Karpas-422 (cell line): ENCODE results near the gene DCDC2C. TPM values are rescaled to one million over a fixed set of nuclear protein-coding genes. Genes with fewer than 3 reads are reported as not detected.
A peak's percentile ranks its signal among the peaks of the same experiment; 100 is the strongest.

Source experiments
- DNase-seq: peaks from one replicate; pipeline ENCODE4 v3.0.0-alpha.2; 2015
- H2AFZ ChIP-seq: fragments of 200-600 bp; sonication (generic); 2 replicates; pipeline ENCODE4 v1.6.1; 2014; ENCODE audit warnings: antibody characterized with exemption, low read length, mixed read lengths
- H3K27ac ChIP-seq: fragments of 200-600 bp; sonication (generic); 2 replicates; pipeline ENCODE4 v1.5.1; 2014; ENCODE audit warnings: mild to moderate bottlenecking, low read length, moderate library complexity
- H3K27me3 ChIP-seq: fragments of 200-600 bp; sonication (generic); 2 replicates; pipeline ENCODE4 v1.6.1; 2014; ENCODE audit warnings: low read length, mixed read lengths
- H3K36me3 ChIP-seq: fragments of 200-600 bp; sonication (generic); 2 replicates; pipeline ENCODE4 v1.6.1; 2014; ENCODE audit warnings: low read length, mixed read lengths; ENCODE audit not compliant: insufficient read depth
- H3K4me1 ChIP-seq: fragments of 200-600 bp; sonication (generic); 2 replicates; pipeline ENCODE4 v1.6.1; 2014; ENCODE audit warnings: mild to moderate bottlenecking, low read length, mixed read lengths
- H3K4me2 ChIP-seq: fragments of 200-600 bp; sonication (generic); 2 replicates; pipeline ENCODE4 v1.6.1; 2014; ENCODE audit warnings: low read length, low read depth, mild to moderate bottlenecking; ENCODE audit not compliant: poor library complexity, severe bottlenecking
- H3K4me3 ChIP-seq: fragments of 200-600 bp; sonication (generic); 2 replicates; pipeline ENCODE4 v1.5.1; 2014; ENCODE audit warnings: mild to moderate bottlenecking, antibody characterized with exemption, low read length, mixed read lengths
- H3K79me2 ChIP-seq: fragments of 200-600 bp; sonication (generic); 2 replicates; pipeline ENCODE4 v1.6.1; 2014; ENCODE audit warnings: mild to moderate bottlenecking, low read length, mixed read lengths
- H3K9ac ChIP-seq: fragments of 200-600 bp; sonication (generic); 2 replicates; pipeline ENCODE4 v1.6.0; 2014; ENCODE audit warnings: low read length
- H3K9me2 ChIP-seq: fragments of 200-600 bp; sonication (generic), shearing (Covaris generic); replicated peaks from 2 replicates; pipeline ENCODE4 v1.6.0; 2014; ENCODE audit warnings: mild to moderate bottlenecking, low read length, moderate library complexity; ENCODE audit not compliant: insufficient read depth
- H3K9me3 ChIP-seq: fragments of 300-700, 200-600 bp; sonication (generic); 2 replicates; pipeline ENCODE4 v1.6.1; 2014; ENCODE audit warnings: low read length, mixed read lengths
- H4K20me1 ChIP-seq: fragments of 200-600 bp; sonication (generic); 2 replicates; pipeline ENCODE4 v1.6.1; 2014; ENCODE audit warnings: mild to moderate bottlenecking, antibody characterized with exemption, low read length, low read depth; ENCODE audit not compliant: insufficient read depth
- total RNA-seq: library from RNA; depleted of rRNA; stranded (reverse); fragments of >200 nt; shearing (Covaris generic); gene quantifications from 2 replicates; pipeline ENCODE4 v1.2.3, GENCODE V29; 2014; ENCODE audit warnings: low replicate concordance

DCDC2C gene
- total RNA-seq, 1 experiment from 2014 or later: not detected

- Histone ChIP-seq H3K9ac (no peak overlapping the region), H4K20me1 (no peaks in the 10 kb centered on the region), H3K79me2 (no peaks in the 10 kb centered on the region), H3K27ac (no peak overlapping the region), H2AFZ (no peak overlapping the region), H3K9me3 (no peaks in the 10 kb centered on the region), H3K36me3 (no peaks in the 10 kb centered on the region), H3K4me1 (no peaks in the 10 kb centered on the region), H3K27me3 (no peaks in the 10 kb centered on the region), H3K4me3 (no peak overlapping the region), H3K4me2 (no peak overlapping the region), H3K9me2 (no peaks in the 10 kb centered on the region)
- no peak for DNase-seq
Measured at GRCh38 chr2:3689998-3690748, 13.2 kb upstream of the DCDC2C start.

- no peaks in the 10 kb centered on the region for H3K4me1 ChIP-seq
- no peaks in the 10 kb centered on the region for H3K79me2 ChIP-seq
- no peak overlapping the region for H3K4me3 ChIP-seq
- H3K9ac ChIP-seq: no peak overlapping the region
- peak; percentile 78 for DNase-seq
- no peaks in the 10 kb centered on the region for H4K20me1 ChIP-seq
- H3K9me3 ChIP-seq: no peaks in the 10 kb centered on the region
- no peaks in the 10 kb centered on the region for H3K9me2 ChIP-seq
- no peak overlapping the region for H3K4me2 ChIP-seq
- H3K27ac ChIP-seq: no peak overlapping the region
- no peaks in the 10 kb centered on the region for H3K27me3 ChIP-seq
- H2AFZ ChIP-seq: no peak overlapping the region
- no peaks in the 10 kb centered on the region for H3K36me3 ChIP-seq
Measured at GRCh38 chr2:3692375-3692774, 11.0 kb upstream of the DCDC2C start.

GRCh38 chr2:3696545-3696944, 6.8 kb upstream of the DCDC2C start:
- Histone ChIP-seq H3K36me3 (no peaks in the 10 kb centered on the region), H2AFZ (no peak overlapping the region), H3K9ac (no peak overlapping the region), H3K9me3 (no peaks in the 10 kb centered on the region), H3K27ac (no peak overlapping the region), H3K9me2 (no peaks in the 10 kb centered on the region), H3K4me1 (no peaks in the 10 kb centered on the region), H3K4me3 (no peak overlapping the region), H3K79me2 (no peaks in the 10 kb centered on the region), H3K27me3 (no peaks in the 10 kb centered on the region), H3K4me2 (no peak overlapping the region), H4K20me1 (no peaks in the 10 kb centered on the region)
- no peak for DNase-seq

- H3K9ac ChIP-seq: no peak overlapping the region
Measured at GRCh38 chr2:3701071-3701470, 2.3 kb upstream of the DCDC2C start.

GRCh38 chr2:3703757-3704355, 481 bp downstream of the DCDC2C start:
- H3K4me1 ChIP-seq: no peaks in the 10 kb centered on the region
- no peak for DNase-seq
- H3K27ac ChIP-seq: no peak overlapping the region
- no peaks in the 10 kb centered on the region for H3K9me3 ChIP-seq
- H3K9ac ChIP-seq: no peak overlapping the region
- H2AFZ ChIP-seq: no peak overlapping the region
- no peak overlapping the region for H3K4me3 ChIP-seq
- no peak overlapping the region for H3K4me2 ChIP-seq
- H4K20me1 ChIP-seq: no peaks in the 10 kb centered on the region
- H3K9me2 ChIP-seq: no peaks in the 10 kb centered on the region
- H3K27me3 ChIP-seq: no peaks in the 10 kb centered on the region
- no peaks in the 10 kb centered on the region for H3K36me3 ChIP-seq
- no peaks in the 10 kb centered on the region for H3K79me2 ChIP-seq

More at GRCh38 chr2:3701071-3701470, 2.3 kb upstream of the DCDC2C start:
- DNase-seq: no peak
- Histone ChIP-seq H3K4me3 (no peak overlapping the region), H4K20me1 (no peaks in the 10 kb centered on the region), H3K36me3 (no peaks in the 10 kb centered on the region), H3K4me2 (no peak overlapping the region), H3K27me3 (no peaks in the 10 kb centered on the region), H3K9me3 (no peaks in the 10 kb centered on the region), H3K79me2 (no peaks in the 10 kb centered on the region), H3K27ac (no peak overlapping the region), H2AFZ (no peak overlapping the region), H3K9me2 (no peaks in the 10 kb centered on the region), H3K4me1 (no peaks in the 10 kb centered on the region)

DNA sequence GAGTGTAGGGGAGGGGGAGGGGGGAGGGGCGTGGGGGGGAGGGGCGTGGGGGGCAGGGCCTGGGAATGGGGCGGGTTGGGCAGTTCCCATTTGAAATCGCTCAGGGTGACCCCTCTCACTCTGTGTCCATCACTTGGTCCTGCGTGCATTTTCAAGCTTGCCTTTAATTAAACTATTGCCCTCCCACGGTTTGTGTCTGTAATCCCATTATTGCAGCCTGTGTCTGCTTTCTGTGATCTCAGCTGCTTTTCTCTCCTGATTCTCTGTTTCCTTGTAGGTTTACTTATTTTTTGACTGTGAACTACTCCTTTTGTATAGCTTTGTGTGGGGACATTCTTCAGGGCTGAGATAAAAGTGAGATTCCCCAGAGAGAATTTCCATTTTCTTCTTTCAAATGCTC, 1.3 kb downstream of the DCDC2C start:
- H3K27me3 ChIP-seq: no peaks in the 10 kb centered on the region
- H3K4me3 ChIP-seq: no peak overlapping the region
- no peak overlapping the region for H2AFZ ChIP-seq
- H3K79me2 ChIP-seq: no peaks in the 10 kb centered on the region
- H3K9me3 ChIP-seq: no peaks in the 10 kb centered on the region
- H3K4me1 ChIP-seq: no peaks in the 10 kb centered on the region
- no peak overlapping the region for H3K27ac ChIP-seq
- no peak overlapping the region for H3K4me2 ChIP-seq
- no peak overlapping the region for H3K9ac ChIP-seq
- H3K9me2 ChIP-seq: no peaks in the 10 kb centered on the region
- no peaks in the 10 kb centered on the region for H4K20me1 ChIP-seq
- DNase-seq: no peak
- no peaks in the 10 kb centered on the region for H3K36me3 ChIP-seq

GRCh38 chr2:3705782-3706181, 2.4 kb downstream of the DCDC2C start:
- Histone ChIP-seq H3K79me2 (no peaks in the 10 kb centered on the region), H3K27me3 (no peaks in the 10 kb centered on the region), H3K27ac (no peak overlapping the region), H3K4me1 (no peaks in the 10 kb centered on the region), H2AFZ (no peak overlapping the region), H4K20me1 (no peaks in the 10 kb centered on the region), H3K9ac (no peak overlapping the region), H3K9me2 (no peaks in the 10 kb centered on the region), H3K9me3 (no peaks in the 10 kb centered on the region), H3K36me3 (no peaks in the 10 kb centered on the region), H3K4me3 (no peak overlapping the region), H3K4me2 (no peak overlapping the region)
- no peak for DNase-seq

DNA sequence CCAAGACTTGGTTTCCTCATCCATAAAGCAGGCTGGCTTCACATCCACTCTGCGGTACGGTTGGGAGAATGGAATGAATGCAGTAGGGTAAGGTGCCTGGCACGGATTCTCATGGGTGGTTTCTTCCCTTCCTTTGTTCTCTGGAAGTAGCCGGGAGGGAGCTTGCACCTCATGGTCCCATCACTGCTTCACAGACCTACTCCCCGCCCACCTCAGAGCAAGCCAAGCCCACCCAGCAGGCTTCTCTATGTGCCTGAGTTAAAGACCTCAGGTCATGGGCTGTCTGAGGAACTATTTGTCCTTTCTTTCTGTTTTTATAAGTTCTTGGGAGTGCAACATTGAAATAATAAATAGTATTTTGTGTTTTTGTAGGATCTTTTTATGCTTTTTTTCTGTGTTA, 3.5 kb downstream of the DCDC2C start:
- no peak for DNase-seq
- H3K4me2 ChIP-seq: no peak overlapping the region
- no peaks in the 10 kb centered on the region for H3K79me2 ChIP-seq
- no peaks in the 10 kb centered on the region for H3K9me3 ChIP-seq
- H3K9ac ChIP-seq: no peak overlapping the region
- H3K4me1 ChIP-seq: no peaks in the 10 kb centered on the region
- H3K27ac ChIP-seq: no peak overlapping the region
- H3K36me3 ChIP-seq: no peaks in the 10 kb centered on the region
- no peak overlapping the region for H3K4me3 ChIP-seq
- no peaks in the 10 kb centered on the region for H3K9me2 ChIP-seq
- H3K27me3 ChIP-seq: no peaks in the 10 kb centered on the region
- no peak overlapping the region for H2AFZ ChIP-seq
- H4K20me1 ChIP-seq: no peaks in the 10 kb centered on the region
